ENCODE data around the gene TIMM17A.
"Not testable (repeated sequence)": the region's sequence is repeated elsewhere in the genome, so short reads cannot be mapped to it uniquely, and the experiment has no call there.

TIMM17A gene

GRCh38 chr1:202016811-202017748, 61.8 kb downstream of the TIMM17A start:
- no peak overlapping the region for H3K4me3 ChIP-seq (ENCODE audit: low read depth, low read length)
- TF ChIP-seq CTCF (IDR thresholded peaks at IDR 0.05; ENCODE audit: low read depth, low read length), result no peak

- no peak for TF ChIP-seq CTCF (IDR thresholded peaks at IDR 0.05; ENCODE audit: low read depth, low read length)
- no peak overlapping the region for H3K4me3 ChIP-seq (ENCODE audit: low read depth, low read length)
Observed at GRCh38 chr1:202017749-202018467, 62.6 kb downstream of the TIMM17A start.

- no peak overlapping the region for H3K4me3 ChIP-seq (ENCODE audit: low read depth, low read length)
- no peak for TF ChIP-seq CTCF (IDR thresholded peaks at IDR 0.05; ENCODE audit: low read depth, low read length)
Observed at GRCh38 chr1:202018468-202019234, 63.3 kb downstream of the TIMM17A start.

- H3K4me3 ChIP-seq (ENCODE audit: low read depth, low read length), result not testable (repeated sequence)
Observed at GRCh38 chr1:202019235-202019558, 63.9 kb downstream of the TIMM17A start.
